HepG2 (cell line): Measurements from ENCODE around the gene VAMP5. TPM values are rescaled to one million over a fixed set of nuclear protein-coding genes. Genes with fewer than 3 reads are reported as not detected.

Source experiments
- CEBPB ChIP-seq: IDR thresholded peaks from 2 replicates; pipeline ENCODE4 v1.6.1; 2011; ENCODE audit warnings: low read depth, low read length, improper control_type of control experiment, borderline replicate concordance
- DMAP1 ChIP-seq: IDR thresholded peaks from 2 replicates; pipeline ENCODE4 v1.6.1; 2016
- FOXA1 ChIP-seq, 2 experiments: fragments of 450-650 bp in 1 of 2; sonication (generic) in 1 of 2; formaldehyde crosslinking in 1 of 2; IDR thresholded peaks; 2 replicates each; pipeline versions ENCODE4 v1.4.0 to v1.6.1; 2016 to 2020; ENCODE audit warnings: missing genetic modification reagents in 1 of 2
- HNRNPLL ChIP-seq: fragments of 200-400 bp; formaldehyde crosslinking; IDR thresholded peaks from 2 replicates; pipeline ENCODE4 v1.6.1; 2017; ENCODE audit warnings: mild to moderate bottlenecking, low read depth, low read length; ENCODE audit not compliant: poor library complexity, severe bottlenecking
- HOXA3 ChIP-seq: sonication (generic); formaldehyde crosslinking; IDR thresholded peaks from 2 replicates; pipeline ENCODE4 v1.5.0; 2020; ENCODE audit warnings: missing genetic modification reagents
- KLF9 ChIP-seq: IDR thresholded peaks from 2 replicates; pipeline ENCODE4 v1.6.1; 2016; ENCODE audit warnings: low read depth
- NPAS2 ChIP-seq: sonication (generic); formaldehyde crosslinking; IDR thresholded peaks from 2 replicates; pipeline ENCODE4 v1.8.0; 2022; ENCODE audit warnings: mild to moderate bottlenecking, missing genetic modification reagents, borderline replicate concordance
- POLR2G ChIP-seq: fragments of 200-400 bp; formaldehyde crosslinking; IDR thresholded peaks from 2 replicates; pipeline ENCODE4 v1.6.1; 2018; ENCODE audit warnings: mild to moderate bottlenecking, low read depth, low read length, moderate library complexity
- RBM39 ChIP-seq: fragments of 200-400 bp; formaldehyde crosslinking; IDR thresholded peaks from one replicate; pipeline ENCODE4 v1.6.1; 2018; ENCODE audit warnings: antibody characterized with exemption, mild to moderate bottlenecking, low read depth, low read length; ENCODE audit not compliant: poor library complexity, severe bottlenecking
- RXRA ChIP-seq: sonication (generic); formaldehyde crosslinking; IDR thresholded peaks from 2 replicates; pipeline ENCODE4 v1.5.1; 2020; ENCODE audit warnings: missing genetic modification reagents
- SRSF1 ChIP-seq: fragments of 200-400 bp; formaldehyde crosslinking; optimal IDR thresholded peaks from 2 replicates; pipeline ENCODE3; 2017; ENCODE audit warnings: mild to moderate bottlenecking, low read depth, low read length, moderate library complexity
- SRY ChIP-seq: sonication (generic); formaldehyde crosslinking; IDR thresholded peaks from 2 replicates; pipeline ENCODE4 v1.8.0; 2022; ENCODE audit warnings: mild to moderate bottlenecking, missing genetic modification reagents
- YY1 ChIP-seq: IDR thresholded peaks from 2 replicates; pipeline ENCODE4 v1.6.1; 2011; ENCODE audit warnings: low read length, low read depth, moderate library complexity, mild to moderate bottlenecking; ENCODE audit not compliant: insufficient read depth, insufficient replicate concordance
- ZC3H13 ChIP-seq: sonication (generic); formaldehyde crosslinking; IDR thresholded peaks from 2 replicates; pipeline ENCODE4 v1.8.1; 2023; ENCODE audit warnings: mild to moderate bottlenecking, missing genetic modification reagents, moderate library complexity
- ZFP62 ChIP-seq: sonication (generic); formaldehyde crosslinking; IDR thresholded peaks from 2 replicates; pipeline ENCODE4 v1.4.0; 2020; ENCODE audit warnings: missing genetic modification reagents
- ZNF331 ChIP-seq: sonication (generic); formaldehyde crosslinking; IDR thresholded peaks from 2 replicates; pipeline ENCODE4 v1.4.0; 2020; ENCODE audit warnings: missing genetic modification reagents
- ZNF598 ChIP-seq: sonication (generic); formaldehyde crosslinking; IDR thresholded peaks from 2 replicates; pipeline ENCODE4 v1.5.1; 2020; ENCODE audit warnings: mild to moderate bottlenecking, missing genetic modification reagents, borderline replicate concordance
- polyA plus RNA-seq, 8 experiments: library from polyadenylated mRNA; depleted of rRNA in 3 of 8; stranded (reverse) in 7 of 8; unstranded in 1 of 8; fragments of >200 nt; fragmentation: Illumina TruSeq in 4 of 8; extraction: Trizol in 4 of 8; gene quantifications; 2 replicates each; pipeline versions ENCODE4 v1.2.1 to v1.2.3, GENCODE V29; 2011 to 2016; ENCODE audit warnings: low read depth in 4 of 8, missing spikeins in 1 of 8, mixed read lengths in 1 of 8; ENCODE audit not compliant: insufficient read depth in 1 of 8
- total RNA-seq, 5 experiments: library from RNA; depleted of rRNA; stranded (reverse); fragments of >200 nt; fragmentation: Illumina TruSeq; extraction: Trizol; gene quantifications; 2 replicates each; pipeline ENCODE4 v1.2.3, GENCODE V29; 2016; ENCODE audit warnings: low read depth in 1 of 5
- TF ChIP-seq, protein P1 (sequence below): sonication (generic); formaldehyde crosslinking; IDR thresholded peaks from 2 replicates; pipeline ENCODE4 v1.4.0; 2020; ENCODE audit warnings: mild to moderate bottlenecking, missing genetic modification reagents
- TF ChIP-seq, protein P2 (sequence below): sonication (generic); formaldehyde crosslinking; IDR thresholded peaks from 2 replicates; pipeline ENCODE4 v1.5.1; 2020; ENCODE audit warnings: mild to moderate bottlenecking, missing genetic modification reagents, moderate library complexity
- TF ChIP-seq, protein P3 (sequence below): sonication (generic); formaldehyde crosslinking; IDR thresholded peaks from 2 replicates; pipeline ENCODE4 v1.9.0; 2021; ENCODE audit warnings: missing genetic modification reagents, borderline replicate concordance

VAMP5 gene
- total and polyA plus RNA-seq, 2 of the 13 experiments (the other 11 are each of a cell fraction or from before 2014, with no cell fraction given): 7.2 to 56.7 TPM

DNA sequence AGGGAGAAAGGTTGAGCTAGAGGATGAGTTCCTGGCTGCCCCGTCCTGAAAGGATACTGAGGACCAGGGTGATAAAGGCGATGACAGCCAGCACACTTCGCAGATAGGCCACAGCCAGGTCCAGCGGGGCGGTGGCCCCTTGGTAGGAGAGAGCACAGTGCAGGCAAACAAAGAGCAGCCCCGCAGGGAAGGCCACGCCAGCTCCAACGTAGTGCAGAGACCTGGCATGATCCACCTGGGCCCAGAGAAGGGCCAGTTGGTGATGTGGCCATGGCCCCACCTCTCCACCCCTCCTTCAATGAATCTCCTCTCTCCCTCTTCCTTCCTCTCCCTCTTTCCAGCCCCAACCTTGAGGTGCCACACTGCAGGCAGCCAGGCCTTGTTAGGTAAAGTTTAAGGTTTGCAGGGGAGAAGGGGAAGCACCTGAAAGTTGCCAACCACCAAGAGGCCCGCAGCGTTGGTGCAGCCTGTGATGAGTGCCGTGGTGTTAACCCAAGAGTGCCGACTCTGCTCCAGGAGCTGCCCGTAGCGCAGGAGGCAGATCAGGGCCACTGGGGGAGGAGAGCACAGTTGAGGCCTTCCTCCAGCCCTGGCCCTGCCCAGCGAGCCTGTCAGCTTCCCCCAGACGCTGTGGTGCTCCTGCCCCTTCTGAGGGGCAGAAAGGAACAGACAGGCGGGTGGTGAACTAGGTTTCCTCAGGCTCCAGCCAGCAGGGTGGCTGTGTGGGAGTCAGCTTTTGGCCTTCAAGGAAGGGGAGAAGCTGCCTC lies 15.4 kb downstream of the VAMP5 start (continued):
- TF ChIP-seq NPAS2 (CRISPR knock-in tag): 0 out of 2 replicates have a peak, but pooled peaks have one; percentile 8
- TF ChIP-seq ZNF598 (CRISPR knock-in tag): 0 out of 2 replicates have a peak, but pooled peaks have one; percentile 59
- no peak for TF ChIP-seq ZC3H13 (CRISPR knock-in tag)
- no peak for TF ChIP-seq FOXA1 (IDR thresholded peaks at IDR 0.05)
- 0 out of 2 replicates have a peak, but pooled peaks have one; percentile 9 for TF ChIP-seq FOXA1 (CRISPR knock-in tag; IDR thresholded peaks at IDR 0.05)
- TF ChIP-seq, protein P1, sequence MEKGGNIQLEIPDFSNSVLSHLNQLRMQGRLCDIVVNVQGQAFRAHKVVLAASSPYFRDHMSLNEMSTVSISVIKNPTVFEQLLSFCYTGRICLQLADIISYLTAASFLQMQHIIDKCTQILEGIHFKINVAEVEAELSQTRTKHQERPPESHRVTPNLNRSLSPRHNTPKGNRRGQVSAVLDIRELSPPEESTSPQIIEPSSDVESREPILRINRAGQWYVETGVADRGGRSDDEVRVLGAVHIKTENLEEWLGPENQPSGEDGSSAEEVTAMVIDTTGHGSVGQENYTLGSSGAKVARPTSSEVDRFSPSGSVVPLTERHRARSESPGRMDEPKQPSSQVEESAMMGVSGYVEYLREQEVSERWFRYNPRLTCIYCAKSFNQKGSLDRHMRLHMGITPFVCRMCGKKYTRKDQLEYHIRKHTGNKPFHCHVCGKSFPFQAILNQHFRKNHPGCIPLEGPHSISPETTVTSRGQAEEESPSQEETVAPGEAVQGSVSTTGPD: no peak
- TF ChIP-seq SRSF1: peak; percentile 12
- TF ChIP-seq CEBPB: no peak
- 0 out of 2 replicates have a peak, but pooled peaks have one; percentile 10 for TF ChIP-seq ZNF331 (CRISPR knock-in tag)
- TF ChIP-seq, protein P2, sequence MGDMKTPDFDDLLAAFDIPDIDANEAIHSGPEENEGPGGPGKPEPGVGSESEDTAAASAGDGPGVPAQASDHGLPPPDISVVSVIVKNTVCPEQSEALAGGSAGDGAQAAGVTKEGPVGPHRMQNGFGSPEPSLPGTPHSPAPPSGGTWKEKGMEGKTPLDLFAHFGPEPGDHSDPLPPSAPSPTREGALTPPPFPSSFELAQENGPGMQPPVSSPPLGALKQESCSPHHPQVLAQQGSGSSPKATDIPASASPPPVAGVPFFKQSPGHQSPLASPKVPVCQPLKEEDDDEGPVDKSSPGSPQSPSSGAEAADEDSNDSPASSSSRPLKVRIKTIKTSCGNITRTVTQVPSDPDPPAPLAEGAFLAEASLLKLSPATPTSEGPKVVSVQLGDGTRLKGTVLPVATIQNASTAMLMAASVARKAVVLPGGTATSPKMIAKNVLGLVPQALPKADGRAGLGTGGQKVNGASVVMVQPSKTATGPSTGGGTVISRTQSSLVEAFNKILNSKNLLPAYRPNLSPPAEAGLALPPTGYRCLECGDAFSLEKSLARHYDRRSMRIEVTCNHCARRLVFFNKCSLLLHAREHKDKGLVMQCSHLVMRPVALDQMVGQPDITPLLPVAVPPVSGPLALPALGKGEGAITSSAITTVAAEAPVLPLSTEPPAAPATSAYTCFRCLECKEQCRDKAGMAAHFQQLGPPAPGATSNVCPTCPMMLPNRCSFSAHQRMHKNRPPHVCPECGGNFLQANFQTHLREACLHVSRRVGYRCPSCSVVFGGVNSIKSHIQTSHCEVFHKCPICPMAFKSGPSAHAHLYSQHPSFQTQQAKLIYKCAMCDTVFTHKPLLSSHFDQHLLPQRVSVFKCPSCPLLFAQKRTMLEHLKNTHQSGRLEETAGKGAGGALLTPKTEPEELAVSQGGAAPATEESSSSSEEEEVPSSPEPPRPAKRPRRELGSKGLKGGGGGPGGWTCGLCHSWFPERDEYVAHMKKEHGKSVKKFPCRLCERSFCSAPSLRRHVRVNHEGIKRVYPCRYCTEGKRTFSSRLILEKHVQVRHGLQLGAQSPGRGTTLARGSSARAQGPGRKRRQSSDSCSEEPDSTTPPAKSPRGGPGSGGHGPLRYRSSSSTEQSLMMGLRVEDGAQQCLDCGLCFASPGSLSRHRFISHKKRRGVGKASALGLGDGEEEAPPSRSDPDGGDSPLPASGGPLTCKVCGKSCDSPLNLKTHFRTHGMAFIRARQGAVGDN (CRISPR knock-in tag): peak; percentile 79
- TF ChIP-seq POLR2G: peak; percentile 45; the same call in 1 of the 2 replicates
- no peak for TF ChIP-seq YY1
- peak; percentile 38 for TF ChIP-seq HNRNPLL
- TF ChIP-seq HOXA3 (CRISPR knock-in tag): no peak
- TF ChIP-seq RBM39: peak; percentile 69
- no peak for TF ChIP-seq SRY (CRISPR knock-in tag)
- TF ChIP-seq, protein P3, sequence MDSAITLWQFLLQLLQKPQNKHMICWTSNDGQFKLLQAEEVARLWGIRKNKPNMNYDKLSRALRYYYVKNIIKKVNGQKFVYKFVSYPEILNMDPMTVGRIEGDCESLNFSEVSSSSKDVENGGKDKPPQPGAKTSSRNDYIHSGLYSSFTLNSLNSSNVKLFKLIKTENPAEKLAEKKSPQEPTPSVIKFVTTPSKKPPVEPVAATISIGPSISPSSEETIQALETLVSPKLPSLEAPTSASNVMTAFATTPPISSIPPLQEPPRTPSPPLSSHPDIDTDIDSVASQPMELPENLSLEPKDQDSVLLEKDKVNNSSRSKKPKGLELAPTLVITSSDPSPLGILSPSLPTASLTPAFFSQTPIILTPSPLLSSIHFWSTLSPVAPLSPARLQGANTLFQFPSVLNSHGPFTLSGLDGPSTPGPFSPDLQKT (CRISPR knock-in tag): no peak
- 0 out of 2 replicates have a peak, but pooled peaks have one; percentile 30 for TF ChIP-seq DMAP1 (CRISPR knock-in tag)
- TF ChIP-seq ZFP62 (CRISPR knock-in tag): no peak
- 0 out of 2 replicates have a peak, but pooled peaks have one; percentile 28 for TF ChIP-seq RXRA (CRISPR knock-in tag)
- TF ChIP-seq KLF9 (CRISPR knock-in tag): no peak
